Hepatocyte (in vitro differentiated cells): ENCODE results near the gene TCHH.

Source experiments
- EZH2 ChIP-seq: fragments of 200-600 bp; sonication (generic); IDR thresholded peaks from 2 replicates; pipeline ENCODE4 v1.6.1; 2016; ENCODE audit warnings: antibody characterized with exemption, mild to moderate bottlenecking, borderline replicate concordance
- TF ChIP-seq, protein P1 (sequence below): fragments of 200-600 bp; sonication (generic); IDR thresholded peaks from 2 replicates; pipeline ENCODE4 v1.5.1; 2016; ENCODE audit warnings: antibody characterized with exemption, mild to moderate bottlenecking; ENCODE audit not compliant: poor library complexity

DNA sequence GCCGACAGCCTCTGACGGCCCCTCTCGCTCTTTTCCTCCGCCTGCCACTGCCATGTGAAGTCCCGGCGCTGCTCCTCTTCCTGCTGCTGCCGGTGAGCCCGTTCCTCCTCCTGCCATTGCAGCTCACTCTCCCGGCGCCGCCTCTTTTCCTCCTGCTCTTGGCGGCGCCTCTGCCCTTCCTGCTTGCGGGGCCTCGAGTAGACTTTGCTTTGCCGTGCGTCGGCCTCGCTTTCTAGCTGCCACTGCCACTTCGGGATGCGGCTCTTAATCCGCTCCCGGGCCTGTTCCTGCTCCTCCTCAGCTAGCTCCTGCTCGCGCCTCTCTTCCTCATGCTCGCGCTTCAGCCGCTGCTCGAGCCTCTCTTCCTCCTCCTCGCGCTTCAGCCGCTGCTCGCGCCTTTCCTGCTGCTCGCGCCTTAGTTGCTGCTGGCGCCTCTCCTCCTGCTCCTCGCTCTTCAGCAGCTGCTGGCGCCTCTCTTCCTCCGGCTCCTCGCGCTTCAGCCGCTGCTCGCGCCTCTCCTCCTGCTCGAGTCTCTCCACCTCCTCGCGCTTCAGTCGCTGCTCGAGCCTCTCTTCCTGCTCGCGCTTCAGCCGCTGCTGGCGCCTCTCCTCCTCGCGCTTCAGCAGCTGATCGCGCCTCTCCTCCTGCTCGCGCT, 4.3 kb downstream of the TCHH start:
- TF ChIP-seq, protein P1, sequence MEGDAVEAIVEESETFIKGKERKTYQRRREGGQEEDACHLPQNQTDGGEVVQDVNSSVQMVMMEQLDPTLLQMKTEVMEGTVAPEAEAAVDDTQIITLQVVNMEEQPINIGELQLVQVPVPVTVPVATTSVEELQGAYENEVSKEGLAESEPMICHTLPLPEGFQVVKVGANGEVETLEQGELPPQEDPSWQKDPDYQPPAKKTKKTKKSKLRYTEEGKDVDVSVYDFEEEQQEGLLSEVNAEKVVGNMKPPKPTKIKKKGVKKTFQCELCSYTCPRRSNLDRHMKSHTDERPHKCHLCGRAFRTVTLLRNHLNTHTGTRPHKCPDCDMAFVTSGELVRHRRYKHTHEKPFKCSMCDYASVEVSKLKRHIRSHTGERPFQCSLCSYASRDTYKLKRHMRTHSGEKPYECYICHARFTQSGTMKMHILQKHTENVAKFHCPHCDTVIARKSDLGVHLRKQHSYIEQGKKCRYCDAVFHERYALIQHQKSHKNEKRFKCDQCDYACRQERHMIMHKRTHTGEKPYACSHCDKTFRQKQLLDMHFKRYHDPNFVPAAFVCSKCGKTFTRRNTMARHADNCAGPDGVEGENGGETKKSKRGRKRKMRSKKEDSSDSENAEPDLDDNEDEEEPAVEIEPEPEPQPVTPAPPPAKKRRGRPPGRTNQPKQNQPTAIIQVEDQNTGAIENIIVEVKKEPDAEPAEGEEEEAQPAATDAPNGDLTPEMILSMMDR: no peak
- no peak for TF ChIP-seq EZH2
